CD4-positive, alpha-beta T cell treated with Interleukin-1 beta for 1 hour (primary cell): ENCODE data around the gene TMEM150B.

Source experiments
- DNase-seq, 2 donors: peaks; one replicate each; pipeline ENCODE4 v3.0.0-alpha.2; 2020 to 2022

Gene TMEM150B

GRCh38 chr19:55354698-55355212 lies 29.6 kb upstream of the TMEM150B start, which contains the start of gene COX6B2:
TSS of gene COX6B2 (minus strand) at chr19:55354719. CDS start at chr19:55354521, 198 bp downstream.
- no peak for DNase-seq

- DNase-seq: peak; percentile 75 to 81
Observed at GRCh38 chr19:55353803-55354697, 28.9 kb upstream of the TMEM150B start.

GRCh38 chr19:55353356-55353802 lies 28.2 kb upstream of the TMEM150B start:
- DNase-seq: no peak

GRCh38 chr19:55352549-55353145 lies 27.5 kb upstream of the TMEM150B start:
- no peak for DNase-seq

- DNase-seq: no peak
Observed at GRCh38 chr19:55352040-55352439, 26.9 kb upstream of the TMEM150B start.

- DNase-seq: no peak
Observed at GRCh38 chr19:55350620-55351315, 25.6 kb upstream of the TMEM150B start.

- no peak for DNase-seq
Observed at GRCh38 chr19:55348317-55349034, 23.3 kb upstream of the TMEM150B start.

- DNase-seq: no peak
Observed at GRCh38 chr19:55347442-55348009, 22.4 kb upstream of the TMEM150B start.

GRCh38 chr19:55346725-55347441 lies 21.7 kb upstream of the TMEM150B start:
- no peak for DNase-seq

- no peak for DNase-seq
Observed at GRCh38 chr19:55345818-55346724, 20.9 kb upstream of the TMEM150B start.

- DNase-seq: no peak
Observed at GRCh38 chr19:55345101-55345817, 20.1 kb upstream of the TMEM150B start.

- DNase-seq: no peak
Observed at GRCh38 chr19:55344444-55344843, 19.3 kb upstream of the TMEM150B start.

GRCh38 chr19:55341595-55342531 lies 16.7 kb upstream of the TMEM150B start:
- no peak for DNase-seq

GRCh38 chr19:55341171-55341588 lies 16.0 kb upstream of the TMEM150B start:
- peak; percentile 49 to 61 for DNase-seq

- DNase-seq: no peak
Observed at GRCh38 chr19:55340784-55341147, 15.6 kb upstream of the TMEM150B start.

GRCh38 chr19:55339889-55340783 lies 15.0 kb upstream of the TMEM150B start:
- peak; percentile 40 to 55 for DNase-seq
